Tibial artery (tissue), 4 donors: Measurements from ENCODE around the gene EIF2S1.
"Not testable (repeated sequence)": the region's sequence is repeated elsewhere in the genome, so short reads cannot be mapped to it uniquely, and the experiment has no call there.

Experiments
- DNase-seq, 2 donors: peaks; one replicate each; pipeline ENCODE4 v3.0.0-alpha.2; 2019
- H3K27ac ChIP-seq, 2 donors: fragments of 200-600 bp; sonication (generic) in 1 of 2; 1 replicate in 1 of 2; 2 replicates in 1 of 2; pipeline ENCODE4 v1.5.1; 2018 to 2019; ENCODE audit warnings: mild to moderate bottlenecking in 1 of 2
- H3K27me3 ChIP-seq, 2 donors: fragments of 200-600 bp; sonication (generic) in 1 of 2; one replicate each; pipeline versions ENCODE4 v1.5.1 to v1.6.0; 2016 to 2019
- H3K36me3 ChIP-seq, 3 donors: fragments of 200-600 bp; sonication (generic) in 2 of 3; one replicate each; pipeline ENCODE4 v1.5.1; 2016 to 2019; ENCODE audit warnings: mild to moderate bottlenecking in 2 of 3
- H3K4me1 ChIP-seq, 4 donors: fragments of 200-600 bp; sonication (generic) in 2 of 4; 1 replicate in 3 of 4; 2 replicates in 1 of 4; pipeline ENCODE4 v1.5.1; 2016 to 2019
- H3K4me3 ChIP-seq, 2 donors: fragments of 200-600 bp; sonication (generic) in 1 of 2; 1 replicate in 1 of 2; 2 replicates in 1 of 2; pipeline ENCODE4 v1.5.1; 2018 to 2019; ENCODE audit warnings: mild to moderate bottlenecking in 2 of 2
- H3K9me3 ChIP-seq, 3 donors: fragments of 200-600 bp; sonication (generic) in 1 of 3; one replicate each; pipeline ENCODE4 v1.5.1; 2016 to 2019
- intact Hi-C: fragments of 100-400 bp; cut with DNase I; formaldehyde crosslinking; loops from one replicate; pipeline ENCODE4 v1.15.0; 2023; ENCODE audit warnings: low total_unique reads
- TF ChIP-seq, protein P1 (sequence below), 2 experiments: fragments of 200-600 bp in 1 of 2; fragments of 450-650 bp in 1 of 2; IDR thresholded peaks; one replicate each; pipeline ENCODE4 v1.5.1; 2017 to 2019; ENCODE audit warnings: antibody characterized with exemption in 2 of 2, mild to moderate bottlenecking in 1 of 2, moderate library complexity in 1 of 2

Gene EIF2S1

DNA sequence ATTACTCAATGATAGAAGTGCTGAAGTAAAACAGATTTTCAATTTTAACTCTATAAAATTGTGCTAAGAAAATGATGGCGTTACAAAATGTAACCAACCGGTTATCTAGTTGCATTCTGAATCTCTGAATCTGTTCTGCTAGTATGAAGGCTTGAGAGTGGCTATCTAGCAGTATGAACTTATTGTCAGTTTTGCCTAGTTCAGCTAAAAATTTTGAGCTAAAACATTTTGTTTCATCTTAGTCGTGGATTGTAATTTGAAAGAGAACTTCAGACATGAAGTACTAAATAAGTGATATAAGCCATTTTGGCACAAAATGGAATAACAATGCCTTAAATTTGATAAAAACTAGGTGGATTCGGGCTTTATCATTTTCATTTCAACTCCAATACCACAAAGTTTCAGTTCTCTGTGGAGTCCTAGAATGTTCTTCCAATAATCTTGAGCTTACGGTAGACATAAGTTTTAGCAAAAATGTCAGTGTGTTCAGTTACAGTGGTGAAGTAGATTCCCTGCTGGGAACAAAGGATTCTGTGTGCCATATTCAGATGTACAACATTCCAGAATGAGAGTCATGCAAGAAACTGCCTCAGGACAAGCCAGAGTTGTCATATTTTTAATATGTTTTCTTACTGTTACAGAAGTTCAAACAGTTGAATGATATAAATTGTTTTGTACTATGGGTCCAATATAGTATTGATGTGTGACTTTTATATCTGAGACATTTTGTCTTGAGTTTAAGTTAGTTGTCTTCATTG, 28.6 kb upstream of the EIF2S1 start:
- Histone ChIP-seq H3K27me3 (no peaks in the 10 kb centered on the region), H3K9me3 (no peaks in the 10 kb centered on the region), H3K27ac (no peak overlapping the region), H3K4me1 (no peaks in the 10 kb centered on the region), H3K36me3 (peaks cover 40 to 64% (median 60%) of the 10 kb centered on the region in 3 donors), H3K4me3 (no peak overlapping the region)
- TF ChIP-seq, protein P1, sequence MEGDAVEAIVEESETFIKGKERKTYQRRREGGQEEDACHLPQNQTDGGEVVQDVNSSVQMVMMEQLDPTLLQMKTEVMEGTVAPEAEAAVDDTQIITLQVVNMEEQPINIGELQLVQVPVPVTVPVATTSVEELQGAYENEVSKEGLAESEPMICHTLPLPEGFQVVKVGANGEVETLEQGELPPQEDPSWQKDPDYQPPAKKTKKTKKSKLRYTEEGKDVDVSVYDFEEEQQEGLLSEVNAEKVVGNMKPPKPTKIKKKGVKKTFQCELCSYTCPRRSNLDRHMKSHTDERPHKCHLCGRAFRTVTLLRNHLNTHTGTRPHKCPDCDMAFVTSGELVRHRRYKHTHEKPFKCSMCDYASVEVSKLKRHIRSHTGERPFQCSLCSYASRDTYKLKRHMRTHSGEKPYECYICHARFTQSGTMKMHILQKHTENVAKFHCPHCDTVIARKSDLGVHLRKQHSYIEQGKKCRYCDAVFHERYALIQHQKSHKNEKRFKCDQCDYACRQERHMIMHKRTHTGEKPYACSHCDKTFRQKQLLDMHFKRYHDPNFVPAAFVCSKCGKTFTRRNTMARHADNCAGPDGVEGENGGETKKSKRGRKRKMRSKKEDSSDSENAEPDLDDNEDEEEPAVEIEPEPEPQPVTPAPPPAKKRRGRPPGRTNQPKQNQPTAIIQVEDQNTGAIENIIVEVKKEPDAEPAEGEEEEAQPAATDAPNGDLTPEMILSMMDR (IDR thresholded peaks at IDR 0.05) = no peak
- intact Hi-C loops = no loop called here
- no peak for DNase-seq

GRCh38 chr14:67332468-67332867, 27.7 kb upstream of the EIF2S1 start:
- Histone ChIP-seq H3K27me3 (no peaks in the 10 kb centered on the region), H3K27ac (no peak overlapping the region), H3K4me3 (no peak overlapping the region), H3K36me3 (peaks cover 41 to 69% (median 60%) of the 10 kb centered on the region in 3 donors), H3K4me1 (no peaks in the 10 kb centered on the region), H3K9me3 (no peaks in the 10 kb centered on the region)
- intact Hi-C loops = no loop called here
- TF ChIP-seq, protein P1 (IDR thresholded peaks at IDR 0.05) = no peak
- no peak for DNase-seq

- no peaks in the 10 kb centered on the region for H3K27me3 ChIP-seq
- H3K9me3 ChIP-seq = no peaks in the 10 kb centered on the region
- no peak overlapping the region for H3K4me3 ChIP-seq
- TF ChIP-seq, protein P1 (IDR thresholded peaks at IDR 0.05) = no peak
- no peak for DNase-seq
- no peaks in the 10 kb centered on the region for H3K4me1 ChIP-seq
- intact Hi-C loops = no loop called here
- H3K36me3 ChIP-seq = peaks cover 64 to 94% (median 89%) of the 10 kb centered on the region in 3 donors
- H3K27ac ChIP-seq = no peak overlapping the region
These were observed 24.3 kb upstream of the EIF2S1 start for GRCh38 chr14:67335781-67336180.

DNA sequence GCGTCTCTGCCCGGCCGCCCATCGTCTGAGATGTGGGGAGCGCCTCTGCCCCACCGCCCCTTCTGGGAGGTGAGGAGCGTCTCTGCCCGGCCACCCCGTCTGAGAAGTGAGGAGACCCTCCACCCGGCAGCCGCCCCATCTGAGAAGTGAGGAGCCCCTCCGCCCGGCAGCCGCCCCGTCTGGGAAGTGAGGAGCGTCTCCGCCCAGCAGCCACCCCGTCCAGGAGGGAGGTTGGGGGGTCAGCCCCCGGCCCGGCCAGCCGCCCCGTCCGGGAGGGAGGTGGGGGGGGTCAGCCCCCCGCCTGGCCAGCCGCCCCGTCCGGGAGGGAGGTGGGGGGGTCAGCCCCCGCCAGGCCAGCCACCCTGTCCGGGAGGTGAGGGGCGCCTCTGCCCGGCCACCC, 18.9 kb upstream of the EIF2S1 start:
- H3K4me1 ChIP-seq, H3K4me3 ChIP-seq, H3K27ac ChIP-seq, H3K27me3 ChIP-seq, DNase-seq, intact Hi-C loops, H3K9me3 ChIP-seq: not testable (repeated sequence)
- peaks cover 73 to 84% (median 74%) of the 10 kb centered on the region in 3 donors for H3K36me3 ChIP-seq

GRCh38 chr14:67343601-67344230, 16.4 kb upstream of the EIF2S1 start:
- no peak overlapping the region for H3K27ac ChIP-seq
- no peak overlapping the region for H3K4me3 ChIP-seq
- intact Hi-C loops = no loop called here
- no peaks in the 10 kb centered on the region for H3K27me3 ChIP-seq
- no peak for DNase-seq
- H3K36me3 ChIP-seq = peaks cover 68 to 85% (median 79%) of the 10 kb centered on the region in 3 donors
- TF ChIP-seq, protein P1 (IDR thresholded peaks at IDR 0.05) = no peak
- no peaks in the 10 kb centered on the region for H3K4me1 ChIP-seq
- H3K9me3 ChIP-seq = no peaks in the 10 kb centered on the region

DNA sequence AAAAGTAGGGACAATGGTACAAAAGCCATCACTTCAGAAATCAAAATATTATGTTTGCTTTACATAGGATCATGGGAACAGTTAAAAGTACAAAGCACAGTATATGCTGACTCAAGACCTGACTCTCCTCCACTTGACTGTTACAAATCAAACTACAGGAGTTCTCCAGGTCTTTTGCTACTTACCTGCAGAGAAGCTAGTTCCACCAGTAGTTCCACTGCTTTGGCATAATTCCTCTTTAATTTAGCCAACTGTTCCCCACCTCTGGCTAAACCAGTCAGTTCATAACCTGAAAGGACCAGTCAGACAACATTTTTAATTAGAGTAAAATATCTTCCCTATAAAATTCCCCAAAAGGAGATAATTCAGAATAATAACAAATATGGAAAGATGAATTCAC, 14.5 kb upstream of the EIF2S1 start:
- Histone ChIP-seq H3K9me3 (no peaks in the 10 kb centered on the region), H3K36me3 (peaks cover 69 to 86% (median 81%) of the 10 kb centered on the region in 3 donors), H3K27ac (no peak overlapping the region), H3K4me1 (no peaks in the 10 kb centered on the region), H3K4me3 (no peak overlapping the region), H3K27me3 (no peaks in the 10 kb centered on the region)
- intact Hi-C loops = no loop called here
- DNase-seq = no peak
- TF ChIP-seq, protein P1 (IDR thresholded peaks at IDR 0.05) = no peak
